Stimulated activated CD8-positive, alpha-beta memory T cell treated with anti-CD3 and anti-CD28 coated beads, Interleukin-7, amount 100 ng/mL, for 24 hours (primary cell): ENCODE results near the gene HEMGN.
"Not testable (repeated sequence)": the region's sequence is repeated elsewhere in the genome, so short reads cannot be mapped to it uniquely, and the experiment has no call there.

Source experiments
- DNase-seq: peaks from one replicate; pipeline ENCODE4 v3.0.0-alpha.2; 2020; ENCODE audit warnings: low read depth

The HEMGN gene

GRCh38 chr9:97963232-97963631 is 25.3 kb upstream of the HEMGN start:
- no peak for DNase-seq

DNA sequence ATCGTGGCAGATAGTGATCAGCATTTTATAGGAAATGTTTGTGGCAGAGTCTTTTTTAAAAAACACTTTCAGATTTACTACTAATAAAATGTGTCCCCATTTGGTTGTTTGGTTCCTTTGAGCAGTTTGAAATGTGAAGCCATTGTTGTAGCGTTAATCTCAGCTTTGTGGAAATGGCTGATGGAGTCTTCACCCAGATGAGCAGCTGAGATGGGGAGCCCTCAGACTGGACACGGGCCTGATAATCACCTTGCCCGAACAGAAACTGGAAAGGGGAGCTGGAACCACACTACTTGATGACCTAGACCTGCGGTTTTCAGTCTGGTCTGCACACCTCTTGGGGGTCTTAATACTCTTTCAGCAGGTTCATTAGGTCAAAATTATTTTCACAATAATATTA is 24.6 kb upstream of the HEMGN start:
- no peak for DNase-seq

DNA sequence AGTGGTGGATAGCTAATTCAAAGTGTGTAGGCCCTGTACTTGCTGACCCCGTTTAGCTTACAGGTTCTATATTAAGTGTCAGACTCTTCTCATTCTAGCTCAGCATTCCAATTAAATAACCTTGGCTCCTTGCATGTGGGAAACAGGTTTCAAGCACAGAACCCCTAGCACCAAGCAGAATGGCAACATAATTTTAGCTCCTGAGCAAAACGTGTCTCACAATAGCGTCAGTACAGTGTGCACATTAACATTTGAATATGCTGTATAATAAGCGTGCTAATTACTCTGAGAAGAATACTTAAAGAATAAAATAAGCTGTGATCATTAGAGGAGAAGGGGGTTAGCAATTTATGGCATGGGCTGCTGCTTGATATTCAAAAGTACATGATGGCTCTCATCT is 24.2 kb upstream of the HEMGN start:
- DNase-seq = no peak

DNA sequence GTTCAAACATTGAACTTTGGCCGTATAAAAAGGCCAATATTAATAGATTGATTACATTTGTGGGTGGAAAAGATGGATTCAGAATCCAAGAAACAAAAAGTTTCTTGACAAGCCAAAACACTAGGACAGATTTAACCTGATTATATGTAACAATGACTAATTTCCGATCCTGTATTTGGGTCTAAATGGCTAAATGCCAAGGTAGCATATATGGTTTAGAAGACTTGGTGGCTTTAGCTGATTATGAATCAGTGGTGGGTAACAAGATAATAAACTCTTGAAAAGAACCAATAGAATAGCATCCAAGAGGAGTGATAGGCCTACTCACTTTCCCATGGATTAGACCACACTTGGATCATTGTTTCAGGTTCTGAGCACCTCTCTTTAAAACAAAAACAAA is 23.4 kb upstream of the HEMGN start:
- DNase-seq = no peak

DNA sequence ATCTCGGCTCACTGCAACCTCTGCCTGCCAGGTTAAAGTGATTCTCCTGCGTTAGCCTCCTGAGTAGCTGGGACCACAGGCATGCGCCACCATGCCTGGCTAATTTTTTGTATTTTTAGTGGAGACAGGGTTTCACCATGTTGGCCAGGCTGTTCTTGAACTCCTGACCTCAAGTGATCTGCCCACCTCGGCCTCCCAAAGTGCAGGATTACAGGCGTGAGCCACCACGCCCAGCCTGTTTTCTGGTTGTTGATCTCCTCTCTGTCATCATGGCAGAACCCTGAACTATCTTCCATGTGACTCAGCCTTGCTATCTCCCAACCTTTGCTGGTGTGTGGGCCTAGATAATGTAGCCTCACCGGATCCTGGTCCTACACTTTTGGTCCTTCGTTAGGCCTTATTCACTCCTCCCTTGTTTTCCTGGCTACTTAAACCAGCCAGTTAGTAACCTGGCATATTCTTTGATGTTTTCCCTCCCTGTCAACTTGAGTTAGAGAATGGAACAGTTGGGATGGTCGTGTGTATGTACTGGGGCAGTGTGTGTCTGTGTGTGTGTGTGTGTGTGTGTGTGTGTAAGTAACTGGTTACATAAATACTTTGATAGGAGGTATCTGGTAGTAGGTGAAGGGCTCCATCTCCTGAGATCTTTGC is 22.8 kb upstream of the HEMGN start:
- DNase-seq = not testable (repeated sequence)

DNA sequence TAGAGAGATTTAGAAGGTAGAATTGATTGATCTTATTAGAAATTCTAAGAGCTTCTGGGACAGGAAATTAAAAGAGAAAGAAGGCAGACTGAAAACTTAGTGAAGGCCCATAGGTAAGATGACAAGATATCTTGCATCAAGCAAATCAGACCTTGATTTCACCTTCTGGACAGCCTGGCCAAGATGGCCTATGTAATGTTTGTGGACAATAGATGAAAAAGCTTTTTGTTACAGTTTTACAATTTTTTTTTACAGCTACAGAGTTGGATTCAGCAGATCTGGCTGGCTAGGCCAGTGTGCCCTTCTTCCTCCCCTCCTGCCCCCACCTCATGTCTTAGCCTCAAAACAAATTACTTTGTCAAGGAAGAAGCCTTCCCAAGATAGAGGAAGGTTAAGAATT is 21.6 kb upstream of the HEMGN start:
- DNase-seq = no peak

- DNase-seq = no peak
These were observed 21.0 kb upstream of the HEMGN start for GRCh38 chr9:97958812-97959511.

GRCh38 chr9:97956331-97956730 is 18.4 kb upstream of the HEMGN start:
- DNase-seq = no peak

GRCh38 chr9:97954550-97954989 is 16.6 kb upstream of the HEMGN start:
- no peak for DNase-seq

- not testable (repeated sequence) for DNase-seq
These were observed 12.9 kb upstream of the HEMGN start for GRCh38 chr9:97950873-97951272.

GRCh38 chr9:97947094-97947493 is 9.1 kb upstream of the HEMGN start:
- DNase-seq = not testable (repeated sequence)

GRCh38 chr9:97945470-97945869 is 7.5 kb upstream of the HEMGN start:
- DNase-seq = not testable (repeated sequence)

DNA sequence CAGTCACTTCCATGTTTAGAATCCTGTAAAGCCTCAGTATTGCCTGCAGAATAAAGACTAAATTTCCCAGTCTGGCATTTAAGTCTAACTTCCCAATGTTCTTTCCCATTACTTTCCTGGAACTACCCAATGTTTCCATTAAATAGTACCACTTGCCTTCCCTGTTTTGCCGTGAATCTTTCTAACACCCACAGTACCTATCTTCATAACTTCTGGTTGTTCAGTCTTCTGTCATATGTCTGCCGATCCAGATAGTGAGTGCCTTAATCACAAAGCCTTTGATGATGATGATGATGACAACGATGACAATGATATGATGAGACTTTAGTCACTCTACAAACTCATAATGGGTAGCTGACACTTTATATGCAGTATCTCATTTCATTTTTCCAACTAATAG is 6.6 kb upstream of the HEMGN start:
- DNase-seq = no peak

- no peak for DNase-seq
These were observed 5.4 kb upstream of the HEMGN start for GRCh38 chr9:97943308-97943855.

DNA sequence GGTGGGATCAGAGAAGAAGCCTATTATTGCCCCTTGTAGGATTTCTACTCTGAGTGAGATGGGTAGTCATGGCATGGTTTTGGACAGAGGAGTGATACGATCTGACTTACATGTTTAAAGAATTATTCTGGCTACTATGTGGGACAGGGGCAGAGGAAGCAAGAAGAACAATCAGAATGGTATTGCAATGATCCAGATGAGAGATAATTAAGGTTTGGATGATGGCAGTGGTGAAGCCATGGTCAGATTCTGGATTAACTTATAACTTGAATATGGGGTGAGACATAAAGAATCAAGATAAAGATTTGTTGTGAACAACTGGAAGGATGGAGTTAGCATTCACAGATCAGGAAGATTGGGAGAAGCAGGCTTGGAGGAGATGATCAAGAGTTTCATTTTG is 3.4 kb upstream of the HEMGN start:
- DNase-seq = no peak

GRCh38 chr9:97940741-97941140 is 2.8 kb upstream of the HEMGN start:
- no peak for DNase-seq

DNA sequence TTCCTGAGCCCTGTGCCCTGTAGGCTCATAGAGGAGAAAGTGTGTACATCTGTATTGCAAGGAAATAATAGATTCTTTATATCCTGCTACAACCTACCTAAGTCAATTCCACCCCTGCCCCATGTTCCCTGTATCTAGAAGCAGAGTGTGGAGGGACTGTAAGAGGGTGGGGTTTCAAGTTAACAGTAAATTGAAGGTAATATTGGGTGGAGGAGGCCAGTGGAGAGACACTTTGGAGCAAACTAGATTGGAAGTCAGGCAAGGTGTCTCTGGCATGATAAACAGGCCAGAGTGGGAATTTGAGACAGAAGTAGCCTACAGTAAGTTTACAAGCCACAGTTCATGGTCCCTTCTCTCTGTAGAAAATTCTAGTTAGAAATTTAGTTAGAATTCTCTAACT is 2.3 kb upstream of the HEMGN start:
- no peak for DNase-seq

DNA sequence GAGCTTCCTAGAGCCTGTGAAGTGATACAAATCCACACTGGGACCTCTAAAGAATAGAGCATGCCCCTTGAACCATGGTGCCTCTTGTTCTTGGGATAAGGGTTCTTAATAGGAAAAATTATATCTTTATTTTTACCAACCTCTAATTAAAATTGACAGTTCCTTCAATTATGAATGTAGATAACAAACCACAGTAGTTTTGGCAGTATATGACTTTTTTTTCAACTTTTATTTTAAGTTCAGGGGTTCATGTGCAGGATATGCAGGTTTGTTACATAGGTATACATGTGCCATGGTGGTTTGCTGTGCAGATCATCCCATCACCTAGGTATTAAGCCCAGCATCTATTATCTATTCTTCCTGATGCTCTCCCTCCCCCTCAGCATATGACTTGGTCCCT is 974 bp downstream of the HEMGN start:
- no peak for DNase-seq

GRCh38 chr9:97935276-97935675 is 2.7 kb downstream of the HEMGN start:
- DNase-seq = no peak

- no peak for DNase-seq
These were observed 3.5 kb downstream of the HEMGN start for GRCh38 chr9:97934321-97935115.

GRCh38 chr9:97933297-97933998 is 4.5 kb downstream of the HEMGN start:
- no peak for DNase-seq

GRCh38 chr9:97930972-97931371 is 7.0 kb downstream of the HEMGN start:
- no peak for DNase-seq
